C4-2B (cell line): ENCODE measurements around the gene TWF2.

ENCODE experiments used
- CTCF ChIP-seq: fragments of 450-650 bp; conservative IDR thresholded peaks from 2 replicates; pipeline ENCODE4 v1.5.1; 2017; ENCODE audit warnings: mild to moderate bottlenecking
- ZFX ChIP-seq: fragments of 450-650 bp; IDR thresholded peaks from 2 replicates; pipeline ENCODE4 v1.6.1; 2017

- TF ChIP-seq CTCF, result no peak
- TF ChIP-seq ZFX, result no peak
These were observed 3.1 kb upstream of the TWF2 start for GRCh38 chr3:52242039-52242438.
